Bone marrow (tissue), 2 donors: ENCODE data around the gene ALB.
"Not testable (repeated sequence)": the region's sequence is repeated elsewhere in the genome, so short reads cannot be mapped to it uniquely, and the experiment has no call there.

Experiments used
- DNase-seq, 2 donors: peaks; one replicate each; lab custom pipeline; 2025; lab: John Stamatoyannopoulos, UW

ALB gene

GRCh38 chr4:73404042-73404441 is at the start of gene ALB:
Gene ALB, plus strand, starts transcription at chr4:73404287. Its CDS starts 41 bp downstream, at chr4:73404328.
- no peak for DNase-seq

GRCh38 chr4:73357174-73357573 is 46.9 kb upstream of the ALB start:
- not testable (repeated sequence) for DNase-seq

- not testable (repeated sequence) for DNase-seq
Observed at GRCh38 chr4:73369506-73370199, 34.4 kb upstream of the ALB start.

GRCh38 chr4:73375328-73375741 is 28.8 kb upstream of the ALB start:
- no peak for DNase-seq

- no peak for DNase-seq
Observed at GRCh38 chr4:73376251-73376650, 27.8 kb upstream of the ALB start.

- DNase-seq, result no peak
Observed at GRCh38 chr4:73376976-73377375, 27.1 kb upstream of the ALB start.

GRCh38 chr4:73378887-73379286 is 25.2 kb upstream of the ALB start:
- DNase-seq, result no peak

GRCh38 chr4:73379946-73380345 is 24.1 kb upstream of the ALB start:
- DNase-seq, result no peak

GRCh38 chr4:73381214-73381613 is 22.9 kb upstream of the ALB start:
- DNase-seq, result no peak

GRCh38 chr4:73383452-73383851 is 20.6 kb upstream of the ALB start:
- DNase-seq, result no peak

GRCh38 chr4:73387552-73387951 is 16.5 kb upstream of the ALB start:
- no peak for DNase-seq

- DNase-seq, result no peak
Observed at GRCh38 chr4:73388887-73389286, 15.2 kb upstream of the ALB start.

GRCh38 chr4:73389663-73390062 is 14.4 kb upstream of the ALB start:
- DNase-seq, result not testable (repeated sequence)

GRCh38 chr4:73391774-73392173 is 12.3 kb upstream of the ALB start:
- no peak for DNase-seq

- no peak for DNase-seq
Observed at GRCh38 chr4:73392936-73393335, 11.2 kb upstream of the ALB start.

GRCh38 chr4:73396304-73396703 is 7.8 kb upstream of the ALB start:
- DNase-seq, result no peak

GRCh38 chr4:73396993-73397972 is 6.8 kb upstream of the ALB start:
- no peak for DNase-seq

- no peak for DNase-seq
Observed at GRCh38 chr4:73401412-73401811, 2.7 kb upstream of the ALB start.

- no peak for DNase-seq
Observed at GRCh38 chr4:73404457-73404856, 370 bp downstream of the ALB start.

GRCh38 chr4:73405138-73405537 is 1.1 kb downstream of the ALB start:
- no peak for DNase-seq

GRCh38 chr4:73406548-73406875 is 2.4 kb downstream of the ALB start:
- DNase-seq, result no peak

GRCh38 chr4:73407227-73407673 is 3.2 kb downstream of the ALB start:
- no peak for DNase-seq

GRCh38 chr4:73408181-73408867 is 4.2 kb downstream of the ALB start:
- DNase-seq, result no peak
